Uterus (tissue), 4 donors: ENCODE measurements around the gene PEA15. TPM values are rescaled to one million over a fixed set of nuclear protein-coding genes. Genes with fewer than 3 reads are reported as not detected.

Experiments
- DNase-seq, 2 donors: peaks; one replicate each; pipeline ENCODE4 v3.0.0-alpha.2; 2019 to 2020
- H3K27ac ChIP-seq, 2 donors: fragments of 200-600 bp; sonication (generic); 1 replicate in 1 of 2; 2 replicates in 1 of 2; pipeline ENCODE4 v1.5.1; 2016 to 2018
- H3K27me3 ChIP-seq, 2 donors: fragments of 200-600 bp; sonication (generic); one replicate each; pipeline ENCODE4 v1.5.1; 2018 to 2019; ENCODE audit warnings: control low read depth in 1 of 2
- H3K36me3 ChIP-seq, 2 donors: fragments of 200-600 bp; sonication (generic); one replicate each; pipeline ENCODE4 v1.5.1; 2019; ENCODE audit warnings: control low read depth in 1 of 2
- H3K4me1 ChIP-seq, 2 donors: fragments of 200-600 bp; sonication (generic); one replicate each; pipeline ENCODE4 v1.5.1; 2018 to 2019; ENCODE audit warnings: control low read depth in 1 of 2
- H3K4me3 ChIP-seq, 2 donors: fragments of 200-600 bp; sonication (generic); 1 replicate in 1 of 2; 2 replicates in 1 of 2; pipeline ENCODE4 v1.5.1; 2018 to 2019; ENCODE audit warnings: mild to moderate bottlenecking in 1 of 2
- H3K9me3 ChIP-seq, 2 donors: fragments of 200-600 bp; sonication (generic); one replicate each; pipeline ENCODE4 v1.5.1; 2019; ENCODE audit warnings: control low read depth in 1 of 2
- POLR2A ChIP-seq, 2 donors: fragments of 450-650 bp; IDR thresholded peaks; one replicate each; pipeline ENCODE4 v1.6.1; 2016; ENCODE audit warnings: antibody characterized with exemption in 2 of 2, mild to moderate bottlenecking in 1 of 2, moderate library complexity in 1 of 2
- intact Hi-C: fragments of 100-400 bp; cut with DNase I; formaldehyde crosslinking; loops from one replicate; pipeline ENCODE4 v1.15.1; 2023; ENCODE audit warnings: low total_unique reads
- total RNA-seq, 4 donors: library from RNA; depleted of rRNA in 3 of 4; stranded (reverse); fragments of >200 nt in 3 of 4; gene quantifications; one replicate each; pipeline versions ENCODE4 v1.1.0 to v1.2.4, GENCODE V29; 2014 to 2023
- TF ChIP-seq, protein P1 (sequence below), 4 experiments: fragments of 200-600 bp in 2 of 4; fragments of 450-650 bp in 2 of 4; sonication (generic) in 2 of 4; IDR thresholded peaks; one replicate each; pipeline ENCODE4 v1.5.1; 2016 to 2019; ENCODE audit warnings: antibody characterized with exemption in 4 of 4, mild to moderate bottlenecking in 2 of 4, moderate library complexity in 1 of 4
- donor health status: DM: yes; HTN: yes; CAD: no.

The PEA15 gene
- total RNA-seq, 4 donors from 2014 or later = 52.1 to 147 (median 81.7) TPM

GRCh38 chr1:160210561-160210960 lies 5.4 kb downstream of the PEA15 start:
- no peaks in the 10 kb centered on the region for H3K9me3 ChIP-seq
- no peak overlapping the region for H3K4me3 ChIP-seq
- no peaks in the 10 kb centered on the region for H3K36me3 ChIP-seq
- DNase-seq = no peak
- TF ChIP-seq POLR2A (IDR thresholded peaks at IDR 0.05) = no peak
- TF ChIP-seq, protein P1, sequence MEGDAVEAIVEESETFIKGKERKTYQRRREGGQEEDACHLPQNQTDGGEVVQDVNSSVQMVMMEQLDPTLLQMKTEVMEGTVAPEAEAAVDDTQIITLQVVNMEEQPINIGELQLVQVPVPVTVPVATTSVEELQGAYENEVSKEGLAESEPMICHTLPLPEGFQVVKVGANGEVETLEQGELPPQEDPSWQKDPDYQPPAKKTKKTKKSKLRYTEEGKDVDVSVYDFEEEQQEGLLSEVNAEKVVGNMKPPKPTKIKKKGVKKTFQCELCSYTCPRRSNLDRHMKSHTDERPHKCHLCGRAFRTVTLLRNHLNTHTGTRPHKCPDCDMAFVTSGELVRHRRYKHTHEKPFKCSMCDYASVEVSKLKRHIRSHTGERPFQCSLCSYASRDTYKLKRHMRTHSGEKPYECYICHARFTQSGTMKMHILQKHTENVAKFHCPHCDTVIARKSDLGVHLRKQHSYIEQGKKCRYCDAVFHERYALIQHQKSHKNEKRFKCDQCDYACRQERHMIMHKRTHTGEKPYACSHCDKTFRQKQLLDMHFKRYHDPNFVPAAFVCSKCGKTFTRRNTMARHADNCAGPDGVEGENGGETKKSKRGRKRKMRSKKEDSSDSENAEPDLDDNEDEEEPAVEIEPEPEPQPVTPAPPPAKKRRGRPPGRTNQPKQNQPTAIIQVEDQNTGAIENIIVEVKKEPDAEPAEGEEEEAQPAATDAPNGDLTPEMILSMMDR (IDR thresholded peaks at IDR 0.05) = no peak
- peaks cover 0 to 5% of the 10 kb centered on the region in 2 donors for H3K4me1 ChIP-seq
- no peak overlapping the region for H3K27ac ChIP-seq
- intact Hi-C loops = no loop called here
- H3K27me3 ChIP-seq = no peaks in the 10 kb centered on the region

GRCh38 chr1:160211046-160211790 lies 6.0 kb downstream of the PEA15 start:
- no peak for DNase-seq
- no peak for TF ChIP-seq POLR2A (IDR thresholded peaks at IDR 0.05)
- TF ChIP-seq, protein P1 (IDR thresholded peaks at IDR 0.05) = no peak
- Histone ChIP-seq H3K27me3 (no peaks in the 10 kb centered on the region), H3K9me3 (no peaks in the 10 kb centered on the region), H3K4me3 (no peak overlapping the region), H3K4me1 (peaks cover 0 to 2% of the 10 kb centered on the region in 2 donors), H3K36me3 (no peaks in the 10 kb centered on the region), H3K27ac (no peak overlapping the region)
- intact Hi-C loops = no loop called here

GRCh38 chr1:160214481-160215140 lies 9.4 kb downstream of the PEA15 start:
- Histone ChIP-seq H3K27ac (no peak overlapping the region), H3K36me3 (no peaks in the 10 kb centered on the region), H3K27me3 (no peaks in the 10 kb centered on the region), H3K4me3 (no peak overlapping the region), H3K9me3 (no peaks in the 10 kb centered on the region), H3K4me1 (peaks cover 4 to 13% of the 10 kb centered on the region in 2 donors)
- DNase-seq = no peak
- TF ChIP-seq POLR2A (IDR thresholded peaks at IDR 0.05) = no peak
- TF ChIP-seq, protein P1 (IDR thresholded peaks at IDR 0.05) = no peak
- intact Hi-C loops = no loop called here

- H3K27ac ChIP-seq = no peak overlapping the region
- no peak for TF ChIP-seq POLR2A (IDR thresholded peaks at IDR 0.05)
- TF ChIP-seq, protein P1 (IDR thresholded peaks at IDR 0.05) = no peak
- H3K4me3 ChIP-seq = no peak overlapping the region
- H3K27me3 ChIP-seq = no peaks in the 10 kb centered on the region
- H3K9me3 ChIP-seq = no peaks in the 10 kb centered on the region
- H3K36me3 ChIP-seq = no peaks in the 10 kb centered on the region
- H3K4me1 ChIP-seq = peaks cover 4 to 13% of the 10 kb centered on the region in 2 donors
- no peak for DNase-seq
- intact Hi-C loops = no loop called here
Observed at GRCh38 chr1:160216301-160216700, 11.1 kb downstream of the PEA15 start.

- intact Hi-C loops = no loop called here
- Histone ChIP-seq H3K4me3 (no peak overlapping the region), H3K4me1 (peaks cover 4 to 13% of the 10 kb centered on the region in 2 donors), H3K36me3 (no peaks in the 10 kb centered on the region), H3K27me3 (no peaks in the 10 kb centered on the region), H3K27ac (peak overlapping the region; percentile 55 to 69), H3K9me3 (no peaks in the 10 kb centered on the region)
- no peak for DNase-seq
- TF ChIP-seq, protein P1 (IDR thresholded peaks at IDR 0.05) = no peak
- no peak for TF ChIP-seq POLR2A (IDR thresholded peaks at IDR 0.05)
Observed at GRCh38 chr1:160217481-160218051, 12.4 kb downstream of the PEA15 start.
